Measurements from ENCODE around the gene TRAPPC12.

DNA sequence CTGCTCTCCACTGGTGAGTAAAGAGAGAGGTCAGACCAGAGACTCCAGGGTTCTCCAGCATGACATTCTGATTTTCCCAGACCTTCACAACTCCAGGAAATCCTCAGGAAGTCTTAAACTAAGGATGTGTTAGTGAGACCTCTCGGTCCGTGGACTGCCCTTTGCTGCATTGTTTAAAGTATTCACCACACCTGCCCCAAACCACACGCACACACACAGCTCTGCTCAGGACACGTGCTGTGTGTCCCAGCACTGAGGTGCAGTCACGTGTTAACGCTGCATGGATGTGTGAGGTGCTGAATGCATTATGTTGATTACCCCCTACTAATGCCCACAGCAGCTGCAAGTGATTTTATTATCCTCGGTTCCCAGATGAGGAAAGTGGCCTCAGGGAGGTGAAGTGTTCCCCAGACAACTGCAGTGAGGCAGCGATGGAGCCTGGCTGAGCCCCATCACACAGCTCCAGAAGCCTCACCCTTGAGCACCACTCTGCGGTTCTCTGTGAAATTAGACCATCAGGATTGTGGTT lies 68.4 kb downstream of the TRAPPC12 start:
- TF ChIP-seq EZH2phosphoT487 (IDR thresholded peaks at IDR 0.05; ENCODE audit: borderline replicate concordance, low read length): no peak
- TF ChIP-seq, protein P1, sequence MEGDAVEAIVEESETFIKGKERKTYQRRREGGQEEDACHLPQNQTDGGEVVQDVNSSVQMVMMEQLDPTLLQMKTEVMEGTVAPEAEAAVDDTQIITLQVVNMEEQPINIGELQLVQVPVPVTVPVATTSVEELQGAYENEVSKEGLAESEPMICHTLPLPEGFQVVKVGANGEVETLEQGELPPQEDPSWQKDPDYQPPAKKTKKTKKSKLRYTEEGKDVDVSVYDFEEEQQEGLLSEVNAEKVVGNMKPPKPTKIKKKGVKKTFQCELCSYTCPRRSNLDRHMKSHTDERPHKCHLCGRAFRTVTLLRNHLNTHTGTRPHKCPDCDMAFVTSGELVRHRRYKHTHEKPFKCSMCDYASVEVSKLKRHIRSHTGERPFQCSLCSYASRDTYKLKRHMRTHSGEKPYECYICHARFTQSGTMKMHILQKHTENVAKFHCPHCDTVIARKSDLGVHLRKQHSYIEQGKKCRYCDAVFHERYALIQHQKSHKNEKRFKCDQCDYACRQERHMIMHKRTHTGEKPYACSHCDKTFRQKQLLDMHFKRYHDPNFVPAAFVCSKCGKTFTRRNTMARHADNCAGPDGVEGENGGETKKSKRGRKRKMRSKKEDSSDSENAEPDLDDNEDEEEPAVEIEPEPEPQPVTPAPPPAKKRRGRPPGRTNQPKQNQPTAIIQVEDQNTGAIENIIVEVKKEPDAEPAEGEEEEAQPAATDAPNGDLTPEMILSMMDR (IDR thresholded peaks at IDR 0.05; ENCODE audit: low read depth, low read length, poor library complexity, severe bottlenecking): no peak
